ENCODE data around the gene RUNX1. TPM values are rescaled to one million over a fixed set of nuclear protein-coding genes. Genes with fewer than 3 reads are reported as not detected.

RUNX1 gene
- total and polyA plus RNA-seq, 2 of the 13 experiments (the other 11 are each of a cell fraction or from before 2014, with no cell fraction given) = 5.4 to 6.4 TPM

GRCh38 chr21:34887725-34888568 is 161.2 kb downstream of the RUNX1 start (continued):
- TF ChIP-seq RBM39 (IDR thresholded peaks at IDR 0.05; ENCODE audit: low read depth, low read length, poor library complexity, severe bottlenecking) (peak; percentile 28), CBX1 (IDR thresholded peaks at IDR 0.05; ENCODE audit: low read depth) (peak; percentile 17), ZNF501 (CRISPR knock-in tag; IDR thresholded peaks at IDR 0.05) (peak; percentile 40; the same call in 1 of the 2 replicates), KMT2B (CRISPR knock-in tag; IDR thresholded peaks at IDR 0.05) (peak; percentile 63), GABPB1 (CRISPR knock-in tag; IDR thresholded peaks at IDR 0.05) (peak; percentile 62; the same call in 1 of the 2 replicates), ZBTB39 (CRISPR knock-in tag; IDR thresholded peaks at IDR 0.05) (no peak), ZBTB43 (CRISPR knock-in tag; conservative IDR thresholded peaks at IDR 0.05) (peak; percentile 17; the same call in 1 of the 2 replicates), POGZ (CRISPR knock-in tag; IDR thresholded peaks at IDR 0.05) (peak; percentile 44), SOX5 (CRISPR knock-in tag; IDR thresholded peaks at IDR 0.05; ENCODE audit: borderline replicate concordance) (no peak; the same call in 1 of the 2 replicates), HOXA3 (CRISPR knock-in tag; IDR thresholded peaks at IDR 0.05) (peak; percentile 9; the same call in 1 of the 2 replicates), GTF3A (CRISPR knock-in tag; conservative IDR thresholded peaks at IDR 0.05) (no peak), ZNF512B (CRISPR knock-in tag; IDR thresholded peaks at IDR 0.05; ENCODE audit: borderline replicate concordance) (peak; percentile 98), ZNF10 (CRISPR knock-in tag; IDR thresholded peaks at IDR 0.05; ENCODE audit: borderline replicate concordance, low read depth) (no peak), ZNF572 (CRISPR knock-in tag; IDR thresholded peaks at IDR 0.05) (0 out of 2 replicates have a peak, but pooled peaks have one; percentile 24), GATAD1 (CRISPR knock-in tag; IDR thresholded peaks at IDR 0.05) (peak; percentile 24; the same call in 1 of the 2 replicates), ZNF34 (CRISPR knock-in tag; IDR thresholded peaks at IDR 0.05; ENCODE audit: borderline replicate concordance) (no peak), KDM5B (CRISPR knock-in tag; IDR thresholded peaks at IDR 0.05; ENCODE audit: borderline replicate concordance) (peak; percentile 71; the same call in 1 of the 2 replicates), DMTF1 (CRISPR knock-in tag; IDR thresholded peaks at IDR 0.05) (no peak), MTA1 (CRISPR knock-in tag; IDR thresholded peaks at IDR 0.05; ENCODE audit: borderline replicate concordance) (peak; percentile 66; the same call in 1 of the 2 replicates), ZNF607 (CRISPR knock-in tag; IDR thresholded peaks at IDR 0.05; ENCODE audit: borderline replicate concordance) (0 out of 2 replicates have a peak, but pooled peaks have one; percentile 12)

Measured in HepG2 (cell line).